Activated naive CD8-positive, alpha-beta T cell treated with anti-CD3 and anti-CD28 coated beads for 36 hours (primary cell): ENCODE data around the gene U2AF1. TPM values are rescaled to one million over a fixed set of nuclear protein-coding genes. Genes with fewer than 3 reads are reported as not detected.
"Not testable (repeated sequence)": the region's sequence is repeated elsewhere in the genome, so short reads cannot be mapped to it uniquely, and the experiment has no call there.

Experiments
- DNase-seq: peaks from one replicate; pipeline ENCODE4 v3.0.0; 2021
- H3K27ac Mint-ChIP-seq: one replicate; pipeline ENCODE4 v1.8.0; 2022; ENCODE audit warnings: mild to moderate bottlenecking, moderate library complexity, mixed read lengths
- H3K27me3 Mint-ChIP-seq: one replicate; pipeline ENCODE4 v1.8.0; 2022; ENCODE audit warnings: mild to moderate bottlenecking, mixed read lengths
- H3K36me3 Mint-ChIP-seq: one replicate; pipeline ENCODE4 v1.8.0; 2021; ENCODE audit warnings: mild to moderate bottlenecking, mixed read lengths
- H3K4me1 Mint-ChIP-seq: one replicate; pipeline ENCODE4 v1.8.0; 2021; ENCODE audit warnings: mixed read lengths
- H3K4me3 Mint-ChIP-seq: one replicate; pipeline ENCODE4 v1.8.0; 2022; ENCODE audit warnings: mild to moderate bottlenecking, moderate library complexity, mixed read lengths
- H3K9me3 Mint-ChIP-seq: one replicate; pipeline ENCODE4 v1.8.0; 2022; ENCODE audit warnings: mixed read lengths
- total RNA-seq, 2 experiments: library from RNA; stranded (reverse); gene quantifications; one replicate each; pipeline ENCODE4 v1.2.3, GENCODE V29; 2021

Gene U2AF1
- total RNA-seq, 2 experiments from 2014 or later, result 20.6 to 21.2 TPM

DNA sequence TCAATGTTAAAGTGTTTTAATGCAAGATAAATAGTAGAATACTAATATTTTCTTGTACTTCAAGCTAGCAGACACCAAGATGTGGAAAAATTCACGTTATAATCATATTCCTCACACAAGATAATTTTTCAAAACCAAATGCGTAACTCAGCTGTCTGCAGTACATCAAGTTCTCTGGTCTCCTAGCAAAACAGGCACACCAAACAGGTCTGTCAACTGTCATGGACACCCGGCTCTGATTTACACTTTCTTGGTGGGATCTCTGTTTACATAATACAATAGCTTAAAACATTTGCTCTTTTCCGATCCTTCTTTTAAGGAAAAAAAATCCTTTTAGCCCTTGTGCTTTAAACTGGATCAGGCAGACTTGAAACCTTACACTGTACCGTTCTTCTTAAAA, 5.7 kb downstream of the U2AF1 start:
- DNase-seq, result not testable (repeated sequence)

DNA sequence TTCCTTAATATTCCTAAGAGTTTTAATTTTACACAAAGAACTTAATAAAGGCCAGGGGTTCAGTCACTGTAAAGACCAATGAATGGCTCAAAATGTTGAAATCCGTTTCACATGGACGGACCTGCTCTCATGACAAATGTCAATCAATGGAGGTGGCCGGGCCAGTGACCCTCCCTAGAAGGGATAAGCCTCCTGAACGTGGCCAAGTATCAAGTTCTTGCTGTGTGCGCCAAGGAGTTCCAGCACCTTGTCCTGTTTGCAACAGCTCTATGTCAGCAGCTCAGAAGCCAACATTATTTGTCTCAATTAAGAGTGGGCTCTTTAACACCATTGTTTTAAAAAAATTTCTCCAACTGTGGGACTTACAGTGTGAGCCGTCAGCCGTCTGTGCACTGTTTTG, 6.4 kb downstream of the U2AF1 start:
- not testable (repeated sequence) for H3K27ac Mint-ChIP-seq, H3K36me3 Mint-ChIP-seq, H3K9me3 Mint-ChIP-seq, H3K27me3 Mint-ChIP-seq, H3K4me1 Mint-ChIP-seq, DNase-seq, H3K4me3 Mint-ChIP-seq

More for the DNA sequence above, 5.7 kb downstream of the U2AF1 start:
- not testable (repeated sequence) for H3K4me3 Mint-ChIP-seq, H3K27ac Mint-ChIP-seq, H3K9me3 Mint-ChIP-seq, H3K27me3 Mint-ChIP-seq, H3K36me3 Mint-ChIP-seq, H3K4me1 Mint-ChIP-seq

DNA sequence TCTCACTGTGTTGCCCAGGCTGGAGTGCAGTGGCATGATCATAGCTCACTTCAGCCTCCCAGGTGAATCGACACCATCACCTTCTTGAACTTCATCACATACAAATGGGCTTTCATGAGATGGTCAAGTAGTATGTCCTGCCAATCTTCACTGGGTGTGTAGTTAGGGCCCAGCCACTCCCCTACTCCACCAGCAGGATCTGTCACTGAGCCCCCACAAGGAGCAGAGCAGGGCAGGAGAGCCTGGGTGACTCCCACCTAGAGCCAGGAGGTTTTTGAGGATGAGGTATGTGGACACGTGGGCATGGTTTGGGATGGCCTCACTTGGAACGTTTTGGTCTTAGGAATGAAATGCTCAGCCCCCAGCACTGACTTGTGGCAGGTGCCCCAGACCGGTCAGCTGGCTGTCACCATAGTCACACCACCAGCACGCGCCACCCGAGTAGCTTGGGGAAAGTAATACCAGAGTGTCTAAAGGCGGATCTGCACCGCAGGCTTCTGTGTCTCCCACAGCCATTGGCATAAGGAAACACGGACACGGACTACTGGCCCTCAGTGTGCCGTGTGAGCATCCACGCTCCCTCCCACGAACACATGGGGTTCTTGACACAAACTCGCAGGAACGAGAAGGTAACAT, 15.3 kb downstream of the U2AF1 start:
- H3K27ac Mint-ChIP-seq, result not testable (repeated sequence)

DNA sequence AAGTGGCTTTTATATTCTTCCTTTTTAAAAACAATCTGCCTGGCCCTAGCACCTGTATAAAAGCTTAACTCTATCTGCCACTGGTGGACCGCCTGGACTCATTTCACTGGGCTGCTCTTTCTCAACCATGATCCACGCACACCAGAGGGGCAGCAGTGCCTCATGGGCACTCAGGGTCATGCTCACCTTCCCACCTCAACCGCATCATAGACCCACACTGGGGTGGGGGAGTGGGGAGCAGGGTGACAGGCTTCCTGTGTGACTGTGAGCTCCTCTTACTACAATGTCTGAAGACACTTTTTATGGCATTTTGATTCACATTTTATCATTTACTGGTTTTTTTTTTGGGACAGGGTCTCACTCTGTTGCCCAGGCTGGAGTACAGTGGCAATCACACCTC, 16.4 kb downstream of the U2AF1 start:
- H3K27ac Mint-ChIP-seq, H3K4me3 Mint-ChIP-seq, DNase-seq, H3K4me1 Mint-ChIP-seq, H3K9me3 Mint-ChIP-seq, H3K36me3 Mint-ChIP-seq, H3K27me3 Mint-ChIP-seq: not testable (repeated sequence)

More for the DNA sequence above, 15.3 kb downstream of the U2AF1 start:
- H3K36me3 Mint-ChIP-seq, H3K9me3 Mint-ChIP-seq, H3K27me3 Mint-ChIP-seq, H3K4me3 Mint-ChIP-seq, DNase-seq, H3K4me1 Mint-ChIP-seq: not testable (repeated sequence)

- H3K4me1 Mint-ChIP-seq, H3K4me3 Mint-ChIP-seq, H3K36me3 Mint-ChIP-seq, H3K27ac Mint-ChIP-seq, DNase-seq, H3K9me3 Mint-ChIP-seq, H3K27me3 Mint-ChIP-seq: not testable (repeated sequence)
Measured at GRCh38 chr21:43089463-43089862, 17.9 kb downstream of the U2AF1 start.

GRCh38 chr21:43082587-43083300, 24.6 kb downstream of the U2AF1 start:
- H3K27me3 Mint-ChIP-seq, H3K4me3 Mint-ChIP-seq, H3K36me3 Mint-ChIP-seq, H3K4me1 Mint-ChIP-seq, H3K27ac Mint-ChIP-seq, DNase-seq, H3K9me3 Mint-ChIP-seq: not testable (repeated sequence)

GRCh38 chr21:43076643-43077042, 30.7 kb downstream of the U2AF1 start:
- DNase-seq, H3K27me3 Mint-ChIP-seq, H3K9me3 Mint-ChIP-seq, H3K4me1 Mint-ChIP-seq, H3K27ac Mint-ChIP-seq, H3K36me3 Mint-ChIP-seq, H3K4me3 Mint-ChIP-seq: not testable (repeated sequence)

GRCh38 chr21:43076023-43076637, 31.2 kb downstream of the U2AF1 start:
- H3K4me3 Mint-ChIP-seq, H3K27ac Mint-ChIP-seq, H3K4me1 Mint-ChIP-seq, H3K9me3 Mint-ChIP-seq, DNase-seq, H3K36me3 Mint-ChIP-seq, H3K27me3 Mint-ChIP-seq: not testable (repeated sequence)

GRCh38 chr21:43075170-43076022, 32.0 kb downstream of the U2AF1 start, which contains the start of gene CBS:
CBS (minus strand) TSS chr21:43075835; CDS start chr21:43072193, 3,642 bp downstream.
- H3K27ac Mint-ChIP-seq, H3K4me3 Mint-ChIP-seq, H3K4me1 Mint-ChIP-seq, H3K27me3 Mint-ChIP-seq, DNase-seq, H3K36me3 Mint-ChIP-seq, H3K9me3 Mint-ChIP-seq: not testable (repeated sequence)

DNA sequence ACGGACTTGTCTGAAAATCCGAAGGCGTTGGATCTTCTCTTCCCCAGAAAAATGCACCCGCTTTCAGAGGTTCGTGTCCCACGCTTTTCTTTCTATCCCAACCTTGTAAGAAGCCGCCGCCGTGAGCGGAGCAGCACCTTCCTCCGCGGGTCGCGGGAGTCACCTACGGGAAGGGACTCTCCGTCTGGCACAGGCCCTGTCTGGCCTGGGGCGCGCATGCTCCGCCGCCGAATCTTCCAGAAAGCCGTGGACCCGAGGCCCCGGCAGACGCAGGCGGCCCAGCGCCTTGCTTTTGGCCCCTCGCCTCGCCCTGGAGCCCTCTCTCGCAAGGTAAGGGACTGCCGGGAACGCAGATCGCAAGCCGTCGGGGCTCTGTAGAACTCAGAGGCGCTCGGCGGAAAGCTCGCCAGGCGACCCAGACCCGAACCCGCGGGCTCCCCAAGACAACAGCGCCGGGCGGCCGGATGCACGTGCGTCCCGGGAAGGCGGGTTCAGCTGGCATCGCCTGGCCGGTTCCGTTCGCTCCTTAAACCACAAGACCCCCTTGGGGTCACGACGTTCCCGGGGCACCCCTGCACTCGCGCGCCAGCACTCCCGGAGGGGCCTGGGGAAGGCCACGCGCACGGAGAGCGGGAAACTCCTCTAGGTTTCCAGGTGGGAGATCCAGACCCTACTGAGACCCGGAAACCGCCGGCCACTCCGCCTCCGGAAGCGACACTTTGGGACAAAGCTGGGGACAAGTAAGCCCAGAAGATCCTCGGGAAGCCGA, 32.8 kb downstream of the U2AF1 start:
- not testable (repeated sequence) for H3K36me3 Mint-ChIP-seq, H3K27me3 Mint-ChIP-seq

DNA sequence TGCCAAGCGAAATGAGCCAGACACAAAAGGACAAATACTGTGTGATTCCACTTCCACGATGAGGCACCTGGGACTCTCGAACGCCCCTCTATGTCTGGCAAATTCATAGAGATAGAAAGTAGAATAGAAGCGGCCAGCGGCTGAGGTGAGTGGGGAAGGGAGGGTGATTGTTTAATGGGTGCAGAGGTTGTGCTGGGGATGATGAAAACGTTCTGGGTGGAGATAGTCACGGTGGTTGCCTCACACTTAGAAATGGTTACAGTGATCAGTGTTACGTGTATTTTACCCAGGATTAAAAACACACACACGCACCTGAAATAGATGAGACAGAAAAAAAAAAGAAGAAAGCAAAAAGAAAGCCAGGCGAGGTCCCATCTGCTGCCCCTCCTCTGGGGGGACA, 34.6 kb downstream of the U2AF1 start:
- H3K36me3 Mint-ChIP-seq, H3K27ac Mint-ChIP-seq, H3K27me3 Mint-ChIP-seq, H3K4me3 Mint-ChIP-seq, H3K9me3 Mint-ChIP-seq, DNase-seq, H3K4me1 Mint-ChIP-seq: not testable (repeated sequence)

More for the DNA sequence above, 32.8 kb downstream of the U2AF1 start:
- not testable (repeated sequence) for H3K9me3 Mint-ChIP-seq, H3K27ac Mint-ChIP-seq, DNase-seq, H3K4me3 Mint-ChIP-seq, H3K4me1 Mint-ChIP-seq

DNA sequence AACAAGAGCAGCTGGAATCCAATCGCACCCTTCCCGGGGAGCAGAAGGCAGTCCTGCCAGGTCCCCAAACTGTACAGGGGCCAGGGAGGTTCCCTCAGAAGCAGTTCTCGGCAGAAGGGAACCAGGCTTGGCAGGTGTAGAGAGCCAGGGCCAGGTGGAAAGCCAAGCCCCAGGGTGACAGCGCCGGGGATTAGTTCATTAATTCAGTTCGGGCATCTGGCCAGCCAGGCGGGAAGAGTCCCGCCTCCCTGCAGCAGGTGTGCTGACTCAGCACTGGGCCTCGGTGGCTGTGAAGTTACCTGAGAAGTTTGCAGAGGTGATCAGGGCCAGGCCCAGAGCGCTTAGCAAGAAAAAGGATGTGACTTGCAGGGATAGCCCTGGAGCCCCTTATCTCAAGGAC, 37.7 kb downstream of the U2AF1 start:
- H3K27me3 Mint-ChIP-seq, H3K36me3 Mint-ChIP-seq, H3K27ac Mint-ChIP-seq, H3K4me1 Mint-ChIP-seq, DNase-seq, H3K9me3 Mint-ChIP-seq, H3K4me3 Mint-ChIP-seq: not testable (repeated sequence)

DNA sequence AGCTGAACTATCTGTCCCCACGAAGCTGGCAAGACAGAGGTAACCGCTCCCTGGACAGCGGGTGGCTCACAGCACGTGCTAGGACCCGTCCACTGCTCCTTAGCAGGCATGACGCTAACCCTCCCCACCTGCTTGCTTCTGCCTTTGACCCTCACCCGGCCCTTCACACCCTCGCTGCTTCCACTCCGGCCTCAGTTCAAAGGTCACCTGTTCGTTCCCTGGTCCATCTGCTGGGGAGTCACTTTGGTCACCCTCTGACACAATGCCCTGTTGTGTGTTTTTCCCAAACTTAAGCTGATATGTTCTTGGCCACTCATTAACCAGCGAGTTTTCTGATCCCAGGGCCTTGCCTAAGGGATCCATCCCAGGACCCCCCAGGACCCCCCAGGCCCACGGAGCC, 39.3 kb downstream of the U2AF1 start:
- H3K4me1 Mint-ChIP-seq, H3K9me3 Mint-ChIP-seq, H3K27ac Mint-ChIP-seq, DNase-seq, H3K4me3 Mint-ChIP-seq, H3K27me3 Mint-ChIP-seq, H3K36me3 Mint-ChIP-seq: not testable (repeated sequence)

DNA sequence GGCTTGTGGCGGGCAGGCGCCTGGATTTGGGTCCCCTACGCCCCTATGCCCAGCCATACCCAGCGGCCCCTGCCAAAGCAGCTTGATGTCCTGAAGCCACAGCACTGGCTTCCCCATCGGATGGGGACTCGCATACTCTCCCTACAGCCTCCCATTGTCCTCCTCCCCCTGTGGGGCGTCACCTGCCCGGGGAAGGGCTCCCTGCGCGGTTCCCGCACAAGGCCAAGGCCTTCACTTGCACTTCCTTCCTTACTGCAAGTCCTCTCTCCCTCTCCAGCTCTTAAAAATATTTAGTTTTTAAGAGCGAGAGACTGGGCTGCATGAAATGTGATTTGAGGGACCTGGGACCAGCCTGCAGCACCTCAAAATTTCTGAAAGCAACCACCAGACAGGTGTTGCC, 40.7 kb downstream of the U2AF1 start:
- not testable (repeated sequence) for H3K9me3 Mint-ChIP-seq, H3K4me1 Mint-ChIP-seq, DNase-seq, H3K36me3 Mint-ChIP-seq, H3K27me3 Mint-ChIP-seq, H3K27ac Mint-ChIP-seq, H3K4me3 Mint-ChIP-seq

DNA sequence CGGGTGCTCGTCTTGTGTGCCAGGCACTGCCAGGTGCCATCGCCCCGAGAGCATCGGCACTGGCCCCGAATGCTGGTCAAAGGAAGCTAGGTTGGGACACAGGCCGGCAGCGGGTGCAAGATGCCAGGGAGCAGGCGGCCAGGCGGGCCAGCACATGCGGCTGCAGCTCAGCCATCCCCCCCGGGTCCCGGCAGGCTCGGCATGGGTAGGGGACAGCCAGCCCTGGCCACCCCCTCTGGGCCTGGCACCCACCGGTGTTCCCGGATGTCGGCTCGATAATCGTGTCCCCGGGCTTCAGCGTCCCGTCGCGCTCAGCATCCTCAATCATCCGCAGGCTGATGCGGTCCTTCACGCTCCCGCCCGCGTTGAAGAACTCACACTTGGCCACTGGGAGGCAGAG, 41.4 kb downstream of the U2AF1 start:
- H3K4me1 Mint-ChIP-seq, H3K9me3 Mint-ChIP-seq, DNase-seq, H3K36me3 Mint-ChIP-seq, H3K27me3 Mint-ChIP-seq, H3K27ac Mint-ChIP-seq, H3K4me3 Mint-ChIP-seq: not testable (repeated sequence)
